Measurements from ENCODE around the gene COL4A6. TPM values are rescaled to one million over a fixed set of nuclear protein-coding genes. Genes with fewer than 3 reads are reported as not detected.

COL4A6 gene
- total RNA-seq, 4 donors from 2014 or later = 0.27 to 1.5 (median 1.1) TPM

GRCh38 chrX:108344216-108344615, 94.0 kb downstream of the COL4A6 start:
- H3K4me3 ChIP-seq (replicated peaks in 1 of 3) = no peak overlapping the region
- no peaks in the 10 kb centered on the region for H3K9me3 ChIP-seq
- no peak for DNase-seq
- H3K27me3 ChIP-seq = no peaks in the 10 kb centered on the region
- no peaks in the 10 kb centered on the region for H3K4me1 ChIP-seq
- H3K36me3 ChIP-seq = no peaks in the 10 kb centered on the region
- WGBS, 2 donors = 7 to 40% methylated on average over 1 of the region's 1 CpG
- no peak for TF ChIP-seq CTCF (IDR thresholded peaks at IDR 0.05)
- no peak for TF ChIP-seq POLR2A (IDR thresholded peaks at IDR 0.05)
- intact Hi-C loops (cut with DNase I) = no loop called here
- peak overlapping the region in 1 of 3 donors; percentile 19 for H3K27ac ChIP-seq

GRCh38 chrX:108341947-108342346, 96.3 kb downstream of the COL4A6 start:
- intact Hi-C loops (cut with DNase I) = no loop called here
- Histone ChIP-seq H3K9me3 (no peaks in the 10 kb centered on the region), H3K4me3 (replicated peaks in 1 of 3) (no peak overlapping the region), H3K27me3 (no peaks in the 10 kb centered on the region), H3K27ac (no peak overlapping the region), H3K4me1 (no peaks in the 10 kb centered on the region), H3K36me3 (no peaks in the 10 kb centered on the region)
- WGBS, 2 donors = 50 to 67% methylated on average over 1 of the region's 1 CpG
- TF ChIP-seq CTCF (IDR thresholded peaks at IDR 0.05) = no peak
- no peak for TF ChIP-seq POLR2A (IDR thresholded peaks at IDR 0.05)
- no peak for DNase-seq

- Histone ChIP-seq H3K9me3 (no peaks in the 10 kb centered on the region), H3K4me1 (no peaks in the 10 kb centered on the region), H3K36me3 (no peaks in the 10 kb centered on the region), H3K4me3 (replicated peaks in 1 of 3) (no peak overlapping the region), H3K27me3 (no peaks in the 10 kb centered on the region), H3K27ac (no peak overlapping the region)
- TF ChIP-seq POLR2A (IDR thresholded peaks at IDR 0.05) = no peak
- TF ChIP-seq CTCF (IDR thresholded peaks at IDR 0.05) = no peak
- 94 to 97% methylated on average over 1 of the region's 1 CpG for WGBS, 2 donors
- no peak for DNase-seq
- intact Hi-C loops (cut with DNase I) = no loop called here
Measured at GRCh38 chrX:108332281-108332680, 105.9 kb downstream of the COL4A6 start.

- no peaks in the 10 kb centered on the region for H3K36me3 ChIP-seq
Measured at GRCh38 chrX:108331126-108331909, 106.9 kb downstream of the COL4A6 start.

More at GRCh38 chrX:108331126-108331909, 106.9 kb downstream of the COL4A6 start:
- DNase-seq = no peak
- H3K27ac ChIP-seq = no peak overlapping the region
- 91 to 94% methylated on average over 7 of the region's 7 CpGs for WGBS, 2 donors
- intact Hi-C loops (cut with DNase I) = no loop called here
- no peaks in the 10 kb centered on the region for H3K9me3 ChIP-seq
- TF ChIP-seq POLR2A (IDR thresholded peaks at IDR 0.05) = no peak
- TF ChIP-seq CTCF (IDR thresholded peaks at IDR 0.05) = no peak
- H3K4me3 ChIP-seq (replicated peaks in 1 of 3) = no peak overlapping the region
- no peaks in the 10 kb centered on the region for H3K4me1 ChIP-seq
- no peaks in the 10 kb centered on the region for H3K27me3 ChIP-seq

Data from thyroid gland (tissue), 4 donors.